ENCODE results near the gene GTF3C2. TPM values are rescaled to one million over a fixed set of nuclear protein-coding genes. Genes with fewer than 3 reads are reported as not detected.

Gene GTF3C2
- total RNA-seq, 2 donors from 2014 or later: 19.1 to 19.7 TPM

GRCh38 chr2:27307287-27307544 is 49.3 kb downstream of the GTF3C2 start:
- Histone ChIP-seq H3K36me3 (peaks cover 17% of the 10 kb centered on the region), H3K27ac (no peak overlapping the region), H3K9me3 (no peaks in the 10 kb centered on the region), H3K27me3 (peaks cover 0 to 15% of the 10 kb centered on the region in 2 donors), H3K4me1 (peaks cover 0 to 33% of the 10 kb centered on the region in 2 donors), H3K4me3 (no peak overlapping the region)
- no peak for DNase-seq (ENCODE audit: low spot score)
- no peak for TF ChIP-seq CTCF (IDR thresholded peaks at IDR 0.05)

GRCh38 chr2:27306573-27307286 is 49.8 kb downstream of the GTF3C2 start:
- peaks cover 21% of the 10 kb centered on the region for H3K36me3 ChIP-seq
- H3K4me3 ChIP-seq: no peak overlapping the region
- peaks cover 0 to 15% of the 10 kb centered on the region in 2 donors for H3K27me3 ChIP-seq
- peaks cover 0 to 33% of the 10 kb centered on the region in 2 donors for H3K4me1 ChIP-seq
- no peak overlapping the region for H3K27ac ChIP-seq
- no peak for TF ChIP-seq CTCF (IDR thresholded peaks at IDR 0.05)
- no peaks in the 10 kb centered on the region for H3K9me3 ChIP-seq
- DNase-seq (ENCODE audit: low spot score): no peak

GRCh38 chr2:27306136-27306535 is 50.4 kb downstream of the GTF3C2 start:
- Histone ChIP-seq H3K36me3 (peaks cover 27% of the 10 kb centered on the region), H3K4me1 (peaks cover 0 to 33% of the 10 kb centered on the region in 2 donors), H3K9me3 (no peaks in the 10 kb centered on the region), H3K4me3 (no peak overlapping the region), H3K27ac (no peak overlapping the region), H3K27me3 (peaks cover 0 to 15% of the 10 kb centered on the region in 2 donors)
- no peak for TF ChIP-seq CTCF (IDR thresholded peaks at IDR 0.05)
- no peak for DNase-seq (ENCODE audit: low spot score)

- H3K27ac ChIP-seq: no peak overlapping the region
- no peak for TF ChIP-seq CTCF (IDR thresholded peaks at IDR 0.05)
- H3K4me3 ChIP-seq: no peak overlapping the region
- peaks cover 0 to 33% of the 10 kb centered on the region in 2 donors for H3K4me1 ChIP-seq
- peaks cover 32% of the 10 kb centered on the region for H3K36me3 ChIP-seq
- peaks cover 0 to 15% of the 10 kb centered on the region in 2 donors for H3K27me3 ChIP-seq
- no peaks in the 10 kb centered on the region for H3K9me3 ChIP-seq
- DNase-seq (ENCODE audit: low spot score): no peak
These were observed 51.0 kb downstream of the GTF3C2 start for GRCh38 chr2:27305516-27305915.

GRCh38 chr2:27304488-27305240 is 51.9 kb downstream of the GTF3C2 start:
- peaks cover 0 to 33% of the 10 kb centered on the region in 2 donors for H3K4me1 ChIP-seq
- no peak for DNase-seq (ENCODE audit: low spot score)
- H3K9me3 ChIP-seq: no peaks in the 10 kb centered on the region
- H3K4me3 ChIP-seq: no peak overlapping the region
- no peak overlapping the region for H3K27ac ChIP-seq
- no peak for TF ChIP-seq CTCF (IDR thresholded peaks at IDR 0.05)
- H3K36me3 ChIP-seq: peaks cover 41% of the 10 kb centered on the region
- peaks cover 0 to 15% of the 10 kb centered on the region in 2 donors for H3K27me3 ChIP-seq

Measured in right atrium auricular region (tissue), 2 donors.